GM21528 (cell line): Measurements from ENCODE around the gene PARD3.

Experiments used
- ATAC-seq: cut with Tn5 transposase; IDR thresholded peaks from one replicate; pipeline ENCODE4 v1.9.1; 2021; ENCODE audit warnings: mild to moderate bottlenecking, moderate library complexity; ENCODE audit not compliant: unreplicated experiment, low FRiP score

PARD3 gene

GRCh38 chr10:34635111-34635510, 180.0 kb downstream of the PARD3 start:
- ATAC-seq = no peak

GRCh38 chr10:34633374-34633773, 181.7 kb downstream of the PARD3 start:
- no peak for ATAC-seq

GRCh38 chr10:34629084-34629483, 186.0 kb downstream of the PARD3 start:
- no peak for ATAC-seq

- ATAC-seq = no peak
Measured at GRCh38 chr10:34628174-34628796, 186.8 kb downstream of the PARD3 start.

- ATAC-seq = no peak
Measured at GRCh38 chr10:34627741-34628140, 187.4 kb downstream of the PARD3 start.

GRCh38 chr10:34627331-34627730, 187.8 kb downstream of the PARD3 start:
- ATAC-seq = no peak

GRCh38 chr10:34626158-34626880, 188.8 kb downstream of the PARD3 start:
- ATAC-seq = no peak

- ATAC-seq = no peak
Measured at GRCh38 chr10:34624323-34625153, 190.6 kb downstream of the PARD3 start.

- no peak for ATAC-seq
Measured at GRCh38 chr10:34622945-34623344, 192.2 kb downstream of the PARD3 start.

GRCh38 chr10:34618611-34619010, 196.5 kb downstream of the PARD3 start:
- no peak for ATAC-seq

GRCh38 chr10:34615770-34616169, 199.3 kb downstream of the PARD3 start:
- no peak for ATAC-seq

- ATAC-seq = no peak
Measured at GRCh38 chr10:34613491-34613890, 201.6 kb downstream of the PARD3 start.

- no peak for ATAC-seq
Measured at GRCh38 chr10:34612938-34613337, 202.2 kb downstream of the PARD3 start.

GRCh38 chr10:34612446-34612845, 202.7 kb downstream of the PARD3 start:
- no peak for ATAC-seq

GRCh38 chr10:34609287-34609940, 205.7 kb downstream of the PARD3 start:
- ATAC-seq = no peak

GRCh38 chr10:34607894-34608293, 207.2 kb downstream of the PARD3 start:
- no peak for ATAC-seq

GRCh38 chr10:34606890-34607289, 208.2 kb downstream of the PARD3 start:
- no peak for ATAC-seq

- ATAC-seq = no peak
Measured at GRCh38 chr10:34602478-34602877, 212.6 kb downstream of the PARD3 start.

GRCh38 chr10:34601691-34602090, 213.4 kb downstream of the PARD3 start:
- ATAC-seq = no peak

GRCh38 chr10:34599026-34599795, 215.9 kb downstream of the PARD3 start:
- no peak for ATAC-seq
